Renal pelvis (tissue), 4 donors: Measurements from ENCODE around the gene SGSM1. TPM values are rescaled to one million over a fixed set of nuclear protein-coding genes. Genes with fewer than 3 reads are reported as not detected.
A peak's percentile ranks its signal among the peaks of the same experiment; 100 is the strongest.
"Not testable (repeated sequence)": the region's sequence is repeated elsewhere in the genome, so short reads cannot be mapped to it uniquely, and the experiment has no call there.

Experiments
- DNase-seq: peaks from one replicate; pipeline ENCODE4 v3.0.0-alpha.2; 2013
- polyA plus RNA-seq, 3 donors: library from polyadenylated mRNA; unstranded; fragments of 120-200 nt; gene quantifications; one replicate each; pipeline ENCODE4 v1.2.1, GENCODE V29; 2013; ENCODE audit not compliant: insufficient read length in 3 of 3

The SGSM1 gene
- polyA plus RNA-seq, 3 donors, result 2.0 to 3.4 (median 2.4) TPM

DNA sequence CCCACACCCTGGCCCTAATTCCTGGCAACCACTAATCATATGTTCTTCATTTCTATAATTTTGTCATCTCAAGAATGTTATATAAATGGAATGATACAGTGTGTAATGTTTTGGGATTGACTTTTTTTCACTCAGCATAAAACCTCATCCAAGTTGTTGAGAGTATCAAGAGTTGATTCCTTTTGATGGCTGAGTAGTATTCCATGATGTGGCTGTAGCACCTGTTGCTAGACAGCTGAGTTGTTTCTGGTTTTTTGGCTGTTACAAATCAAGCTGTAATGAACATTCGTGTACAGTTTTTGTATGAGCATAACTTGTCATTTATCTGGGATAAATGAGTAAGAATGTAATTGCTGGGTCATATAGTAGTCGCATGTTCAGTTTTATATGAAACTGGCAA is 81.2 kb downstream of the SGSM1 start:
- DNase-seq, result no peak

DNA sequence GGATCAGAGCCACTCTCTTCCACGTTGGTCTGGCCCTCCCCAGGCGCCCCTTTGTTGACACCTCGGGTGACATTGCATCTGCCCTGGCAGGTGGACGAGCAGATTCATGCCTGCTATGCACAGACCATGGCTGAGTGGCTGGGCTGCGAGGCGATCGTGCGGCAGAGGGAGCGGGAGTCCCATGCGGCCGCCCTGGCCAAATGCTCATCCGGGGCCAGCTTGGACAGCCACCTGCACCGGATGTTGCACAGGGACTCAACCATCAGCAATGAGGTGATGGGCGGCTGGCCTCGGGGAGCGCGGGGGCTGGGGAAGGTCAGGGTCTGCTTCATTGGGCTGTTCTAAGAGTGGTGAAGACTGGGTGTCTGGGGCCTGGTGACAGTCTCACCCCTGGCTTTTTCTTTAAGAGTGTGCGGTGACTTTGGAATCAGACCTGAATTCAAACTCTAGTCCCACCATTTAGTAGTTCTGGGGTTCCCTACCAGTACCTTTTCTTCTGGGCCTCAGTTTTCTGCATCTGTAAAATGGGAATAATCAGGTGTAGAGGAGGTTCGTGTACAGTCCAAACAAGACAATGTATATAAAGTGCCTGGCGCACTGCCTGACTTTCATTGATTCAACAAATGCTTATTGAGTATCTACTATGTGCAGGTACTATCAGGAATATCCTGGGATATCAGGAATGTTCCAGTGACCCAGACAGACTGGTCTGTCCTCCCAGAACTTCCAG is 87.5 kb downstream of the SGSM1 start:
- no peak for DNase-seq

DNA sequence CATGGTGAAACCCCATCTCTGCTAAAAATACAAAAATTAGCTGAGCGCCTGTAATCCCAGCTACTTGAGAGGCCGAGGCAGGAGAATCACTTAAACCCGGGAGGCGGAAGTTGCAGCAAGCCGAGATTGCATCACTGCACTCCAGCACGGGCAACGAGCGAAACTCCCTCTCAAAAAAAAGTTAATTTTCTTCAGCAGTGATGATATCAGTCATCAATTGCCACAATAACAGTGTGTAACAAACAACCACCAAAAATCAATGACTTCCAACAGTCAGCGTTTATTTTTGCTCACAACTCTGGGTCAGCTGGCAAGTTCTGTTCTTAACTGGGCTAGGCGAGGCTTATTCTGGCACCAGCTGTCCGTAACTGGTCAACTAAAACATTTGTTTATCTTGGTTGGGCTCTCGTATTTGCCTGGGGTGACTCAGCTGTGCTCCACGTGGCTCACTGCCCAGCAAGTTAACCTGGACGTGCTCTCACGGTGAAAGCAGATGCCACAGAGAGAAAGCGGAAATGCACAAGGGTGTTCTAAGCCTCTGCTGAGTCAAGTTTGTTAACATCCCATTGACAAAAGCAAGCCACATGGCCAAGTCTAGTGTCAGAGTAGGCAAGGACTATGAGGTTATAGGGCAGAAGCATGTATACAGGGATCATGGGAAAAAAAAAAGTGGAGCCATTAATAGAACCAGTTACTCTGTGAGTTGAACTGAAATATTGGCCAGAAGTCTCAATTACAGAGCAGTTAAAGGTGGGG is 88.4 kb downstream of the SGSM1 start:
- peak; percentile 54 for DNase-seq

DNA sequence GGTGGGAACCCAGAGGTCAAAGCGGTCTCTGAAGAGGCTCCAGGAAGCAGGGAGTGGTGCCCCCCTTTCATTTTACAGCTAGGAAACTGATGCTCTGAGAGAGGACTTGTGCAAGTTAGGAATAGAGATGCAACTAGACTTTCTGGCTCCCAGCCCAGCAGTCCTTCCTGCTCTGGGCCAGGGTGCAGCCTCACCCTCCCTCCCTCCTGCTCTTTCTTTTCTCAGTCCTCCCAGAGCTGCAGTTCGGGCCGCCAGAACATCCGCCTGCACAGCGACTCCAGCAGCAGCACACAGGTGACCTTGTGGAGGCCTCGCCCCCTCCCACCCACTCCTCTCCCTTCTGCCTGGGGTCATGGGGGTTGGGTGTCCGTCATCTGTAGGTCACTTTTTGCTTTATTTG is 89.0 kb downstream of the SGSM1 start:
- peak; percentile 41 for DNase-seq

DNA sequence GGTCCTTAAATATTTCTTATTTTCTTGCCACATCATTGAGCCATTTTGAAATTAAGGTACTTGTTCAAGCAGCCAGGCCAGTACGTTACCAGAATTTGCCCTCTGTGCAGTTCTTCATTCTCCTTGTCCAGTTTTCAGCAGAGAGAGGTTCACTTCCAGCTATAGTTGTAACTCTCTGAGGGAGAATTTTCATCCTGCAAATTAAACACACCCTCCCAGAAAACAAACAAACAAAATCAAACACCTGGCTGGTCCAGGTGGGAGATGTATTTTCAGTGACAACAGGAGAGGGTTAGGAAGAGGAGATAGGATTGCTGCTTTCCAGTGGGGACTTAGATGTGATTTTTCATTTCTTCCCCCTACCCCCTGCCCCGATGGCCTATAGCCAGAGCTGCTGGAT is 95.4 kb downstream of the SGSM1 start:
- DNase-seq, result no peak

DNA sequence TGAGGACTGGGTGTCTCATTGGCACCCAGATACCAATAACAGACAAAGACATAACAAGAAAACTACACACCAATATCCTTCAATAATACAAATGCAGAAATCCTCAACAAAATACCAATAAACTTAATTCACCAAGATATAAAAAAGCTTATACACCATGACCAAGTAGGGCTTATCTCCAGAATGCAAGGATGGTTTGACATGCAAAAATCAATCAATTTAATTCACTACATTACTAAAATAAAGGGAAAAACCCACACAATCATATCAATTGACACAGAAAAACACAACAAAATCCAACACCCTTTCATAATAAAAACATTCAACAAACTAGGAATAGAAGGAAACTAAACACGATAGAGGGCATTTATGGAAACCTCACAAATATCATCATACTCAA is 99.9 kb downstream of the SGSM1 start:
- DNase-seq, result no peak

DNA sequence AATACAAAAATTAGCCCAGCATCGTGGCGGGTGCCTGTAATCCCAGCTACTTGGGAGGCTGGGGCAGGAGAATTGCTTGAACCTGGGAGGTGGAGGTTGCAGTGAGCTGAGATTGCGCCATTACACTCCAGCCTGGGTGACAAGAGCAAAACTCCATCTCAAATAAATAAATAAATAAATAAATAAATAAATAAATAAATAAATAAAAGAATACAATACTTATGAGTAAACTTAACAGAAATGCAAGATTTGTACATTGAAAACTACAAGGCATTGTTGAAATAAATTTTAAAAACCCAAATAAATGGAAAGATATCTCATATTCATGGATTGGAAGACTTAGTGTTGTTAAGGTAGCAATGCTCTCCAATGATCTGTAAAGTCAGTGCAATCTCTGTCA is 101.1 kb downstream of the SGSM1 start:
- DNase-seq, result not testable (repeated sequence)

DNA sequence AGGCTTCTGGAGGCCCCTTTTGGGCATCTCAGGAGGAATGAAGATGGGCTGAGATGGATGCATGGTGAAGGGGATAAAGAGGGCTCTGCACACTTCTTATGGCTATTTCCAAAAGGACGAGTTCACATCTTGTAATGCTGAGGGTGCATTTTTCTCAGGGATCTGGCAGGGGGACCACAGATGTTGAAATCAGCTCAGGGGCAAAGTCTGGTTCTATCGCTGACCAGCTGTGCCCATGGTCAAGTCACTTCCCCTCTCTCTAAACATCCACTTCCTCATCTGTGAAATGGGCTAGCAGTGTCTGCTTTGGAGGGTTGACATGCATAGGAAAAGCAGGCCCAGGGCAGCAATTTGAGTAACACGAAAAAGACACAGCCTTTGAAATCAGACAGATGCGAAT is 114.0 kb downstream of the SGSM1 start:
- DNase-seq, result no peak

DNA sequence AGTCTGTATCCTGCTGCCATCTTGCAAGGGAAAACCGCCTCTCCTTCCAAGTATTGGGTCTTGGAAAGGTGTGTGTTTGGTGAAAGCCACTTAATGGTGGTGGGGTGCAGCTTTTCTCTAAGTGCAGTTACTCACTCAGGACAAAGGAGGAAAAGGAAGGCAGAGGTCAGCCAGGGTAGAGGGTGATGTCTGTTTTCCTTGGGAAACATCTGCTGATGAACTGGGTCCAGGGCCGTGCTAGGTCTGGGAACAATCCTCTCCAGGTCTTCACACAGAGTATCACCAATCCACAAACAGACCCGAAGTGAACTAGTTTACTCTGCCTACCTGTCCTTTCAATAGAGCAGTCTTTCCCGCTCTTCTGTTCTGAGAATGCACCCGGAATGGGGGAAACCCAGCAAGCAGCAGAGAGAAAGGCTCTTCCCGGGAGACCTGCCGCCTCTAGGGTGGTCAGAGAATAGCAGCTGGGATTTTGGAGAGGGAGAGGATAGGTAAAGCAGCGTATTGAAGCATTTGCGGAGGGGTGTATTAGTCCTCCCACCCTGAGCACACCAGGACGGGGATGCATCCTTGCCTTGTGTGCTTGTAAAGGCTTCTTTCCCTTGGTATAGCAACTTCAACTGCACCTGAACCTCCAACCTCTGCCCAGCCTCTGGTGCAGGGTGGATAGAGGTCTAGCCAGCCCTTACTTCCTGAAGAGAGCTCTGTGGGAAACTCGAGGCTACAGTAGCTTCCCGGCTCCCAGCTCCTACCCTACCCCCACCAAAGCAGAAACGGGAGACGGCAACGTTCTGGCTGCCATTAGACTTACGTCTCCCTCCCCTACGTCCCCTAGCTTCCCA is 119.8 kb downstream of the SGSM1 start:
- DNase-seq, result no peak

DNA sequence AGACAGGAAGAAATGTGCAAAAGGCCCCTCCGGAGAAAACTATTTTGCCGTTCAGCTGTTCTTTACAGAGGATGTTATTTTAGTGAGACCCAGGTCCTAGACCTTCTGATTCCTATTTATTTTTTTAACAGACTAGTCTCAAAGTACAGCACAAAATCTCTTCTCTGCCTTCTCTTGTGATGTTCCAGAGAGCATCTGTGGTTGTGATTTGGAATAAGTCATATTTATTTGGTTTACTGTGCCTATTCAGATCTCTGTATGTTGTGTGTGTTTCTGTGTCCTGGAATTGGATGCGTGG is 120.4 kb downstream of the SGSM1 start:
- DNase-seq, result no peak

DNA sequence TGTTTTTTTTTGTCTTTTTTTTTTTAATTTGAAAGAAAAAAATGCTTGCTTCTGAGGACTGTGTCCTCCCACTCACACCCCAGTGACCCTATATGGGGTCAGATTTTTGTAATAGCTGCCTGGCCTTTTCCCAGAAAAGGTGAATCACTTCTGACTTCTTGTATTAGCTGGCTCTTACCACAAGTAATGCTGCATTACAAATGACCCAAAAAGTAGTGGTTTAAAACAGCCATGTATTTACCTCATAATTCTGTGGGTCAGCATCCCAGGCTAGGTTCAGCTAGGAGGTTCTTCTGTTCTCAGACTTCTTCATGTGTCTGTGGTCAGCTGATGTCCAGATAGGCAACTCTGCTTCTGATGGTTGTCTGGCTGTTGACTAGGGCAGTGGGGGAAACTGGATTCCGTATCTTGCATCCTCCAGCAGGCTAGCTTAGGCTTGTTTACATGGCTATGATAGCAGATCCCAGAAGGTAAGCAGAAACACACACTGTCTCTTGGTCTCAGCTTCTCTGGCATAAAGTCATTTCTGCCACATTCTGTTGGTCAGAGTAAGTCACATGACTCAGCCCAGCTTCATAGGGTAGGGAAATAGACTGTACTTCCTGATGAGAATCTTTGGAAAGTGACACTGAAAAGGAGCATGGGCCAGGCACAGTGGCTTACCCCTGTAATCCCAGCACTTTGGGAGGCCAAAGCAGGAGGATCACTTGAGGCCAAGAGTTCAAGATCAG is 121.0 kb downstream of the SGSM1 start:
- DNase-seq, result no peak

DNA sequence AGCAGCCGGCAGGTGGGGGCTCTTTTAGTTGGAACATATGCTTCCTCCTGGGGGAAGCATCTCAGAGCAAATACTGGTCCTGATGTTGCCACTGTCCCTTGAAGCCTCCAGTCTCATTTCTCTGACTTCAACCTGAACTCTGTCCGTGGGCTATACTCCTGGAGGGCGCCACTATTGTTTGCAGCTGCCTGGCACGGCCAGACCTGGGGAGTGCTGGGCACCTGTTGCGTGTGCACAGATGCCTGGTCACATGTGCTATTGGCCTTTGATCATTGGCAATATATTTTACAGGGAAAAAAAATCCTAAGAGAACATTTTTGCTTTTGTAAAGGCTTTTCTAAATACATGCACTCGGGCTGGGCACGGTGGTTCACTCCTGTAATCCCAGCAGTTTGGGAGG is 122.3 kb downstream of the SGSM1 start:
- DNase-seq, result no peak

DNA sequence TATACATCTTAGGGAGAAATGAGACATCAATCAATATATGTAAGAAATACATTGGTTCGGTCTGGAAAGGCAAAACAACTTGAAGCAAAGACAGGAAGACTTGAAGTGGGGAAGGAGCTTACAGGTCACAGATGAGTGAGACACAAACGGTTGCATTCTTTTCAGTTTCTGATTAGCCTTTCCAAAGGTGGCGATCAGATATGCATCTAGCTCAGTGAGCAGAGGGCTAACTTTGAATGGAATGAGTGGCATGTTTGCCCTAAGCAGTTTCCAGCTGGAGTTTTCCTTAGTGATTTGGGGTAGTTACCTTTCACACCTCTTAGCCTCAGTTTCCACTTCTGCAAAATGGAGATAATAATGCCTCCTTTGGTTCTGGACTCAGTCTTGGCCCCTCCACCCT is 124.7 kb downstream of the SGSM1 start:
- DNase-seq, result no peak

DNA sequence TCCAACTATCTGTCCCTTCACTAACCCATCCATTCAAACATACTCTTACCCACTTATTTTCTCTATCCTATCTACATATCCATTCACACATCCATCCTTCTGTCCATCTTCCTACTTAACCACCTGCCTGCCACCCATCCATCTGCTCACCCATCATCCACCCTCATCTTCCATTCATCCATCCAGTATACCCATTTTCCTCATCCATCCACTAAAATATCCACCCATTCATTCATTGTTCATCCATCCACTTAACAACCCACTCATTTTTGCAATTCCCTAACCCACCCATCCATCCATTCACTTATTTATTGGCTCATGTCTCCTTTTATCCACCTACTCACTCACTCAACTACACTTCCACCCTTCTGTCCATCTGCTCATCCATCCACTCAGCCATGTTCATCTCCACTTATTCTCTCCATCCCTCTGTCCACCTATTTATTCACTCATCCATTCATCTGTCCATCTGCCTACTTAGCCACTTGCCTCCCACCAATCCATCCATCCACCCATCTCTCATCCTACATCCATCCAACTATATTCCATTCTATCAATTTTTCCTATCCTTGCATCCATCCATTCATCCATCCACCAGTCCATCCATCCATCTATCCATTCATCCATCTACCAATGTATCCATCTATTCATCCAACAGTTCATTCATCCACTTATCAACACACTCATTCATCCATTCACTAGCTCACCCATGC is 129.9 kb downstream of the SGSM1 start:
- DNase-seq, result no peak

DNA sequence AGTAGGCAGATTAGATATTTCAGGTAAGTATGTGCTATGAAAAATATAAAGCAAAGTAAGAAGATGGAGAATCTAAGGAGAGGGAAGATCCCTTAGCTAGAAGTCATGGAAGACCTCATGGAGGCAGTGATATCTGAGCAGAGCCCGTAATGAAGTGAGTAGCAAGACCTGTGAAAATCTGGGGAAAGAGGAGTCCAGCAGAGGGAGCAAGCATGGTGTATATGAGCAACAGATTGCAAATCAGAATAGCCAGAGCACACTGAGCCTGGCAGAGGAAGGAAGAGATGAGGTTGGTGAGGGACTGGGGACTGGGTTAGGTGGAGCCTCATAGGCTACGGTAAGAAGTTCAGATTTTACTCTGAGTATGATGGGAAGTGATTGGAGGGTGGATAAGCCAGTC is 131.1 kb downstream of the SGSM1 start:
- DNase-seq, result no peak

DNA sequence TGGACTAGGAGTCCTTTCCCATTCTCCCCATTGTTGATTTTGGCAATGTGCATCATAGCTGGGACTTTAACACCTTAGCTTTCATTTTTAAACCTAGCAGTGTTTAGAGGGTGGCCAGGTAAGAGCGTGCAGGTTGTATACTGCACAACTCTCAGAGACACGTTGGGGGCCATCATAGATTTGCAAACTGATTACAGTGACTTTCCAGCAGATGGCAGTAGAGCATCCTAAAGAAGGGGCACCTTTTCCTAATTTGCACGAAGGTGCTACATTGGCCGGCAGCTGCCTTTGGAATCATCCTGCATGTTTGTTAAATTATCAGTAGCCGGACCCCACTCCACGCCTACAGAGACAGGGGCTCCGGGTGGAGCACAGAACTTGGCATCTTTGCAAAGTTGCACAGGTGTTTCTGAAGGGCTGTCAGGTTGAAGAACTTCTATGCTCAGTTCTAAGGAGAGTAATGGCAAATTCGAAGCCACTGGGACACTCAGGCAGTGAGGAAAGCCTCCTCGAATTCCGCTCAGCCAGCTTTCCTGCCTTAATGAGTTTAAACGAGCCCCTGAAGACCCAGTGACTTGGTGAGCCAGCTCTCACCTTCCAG is 132.8 kb downstream of the SGSM1 start:
- peak; percentile 42 for DNase-seq

DNA sequence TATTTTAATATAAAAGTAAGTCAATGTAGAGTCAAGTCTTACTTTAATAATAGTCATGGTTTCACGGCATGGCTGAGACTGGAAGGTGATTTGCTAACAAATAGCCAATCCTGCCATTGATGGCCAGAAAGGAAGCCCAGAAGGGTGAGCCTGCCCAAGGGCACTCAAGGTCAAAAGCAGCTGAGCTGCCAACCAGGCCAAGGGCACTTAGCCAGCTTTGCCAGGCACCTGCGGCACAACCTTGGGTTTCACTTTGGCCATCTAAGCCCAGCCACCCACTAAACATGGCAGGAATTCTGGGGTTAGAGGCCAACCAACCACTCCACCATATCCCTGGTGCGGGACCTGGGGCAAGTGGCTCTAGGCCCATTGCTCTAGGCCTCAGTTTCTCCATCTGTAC is 136.3 kb downstream of the SGSM1 start:
- DNase-seq, result no peak

DNA sequence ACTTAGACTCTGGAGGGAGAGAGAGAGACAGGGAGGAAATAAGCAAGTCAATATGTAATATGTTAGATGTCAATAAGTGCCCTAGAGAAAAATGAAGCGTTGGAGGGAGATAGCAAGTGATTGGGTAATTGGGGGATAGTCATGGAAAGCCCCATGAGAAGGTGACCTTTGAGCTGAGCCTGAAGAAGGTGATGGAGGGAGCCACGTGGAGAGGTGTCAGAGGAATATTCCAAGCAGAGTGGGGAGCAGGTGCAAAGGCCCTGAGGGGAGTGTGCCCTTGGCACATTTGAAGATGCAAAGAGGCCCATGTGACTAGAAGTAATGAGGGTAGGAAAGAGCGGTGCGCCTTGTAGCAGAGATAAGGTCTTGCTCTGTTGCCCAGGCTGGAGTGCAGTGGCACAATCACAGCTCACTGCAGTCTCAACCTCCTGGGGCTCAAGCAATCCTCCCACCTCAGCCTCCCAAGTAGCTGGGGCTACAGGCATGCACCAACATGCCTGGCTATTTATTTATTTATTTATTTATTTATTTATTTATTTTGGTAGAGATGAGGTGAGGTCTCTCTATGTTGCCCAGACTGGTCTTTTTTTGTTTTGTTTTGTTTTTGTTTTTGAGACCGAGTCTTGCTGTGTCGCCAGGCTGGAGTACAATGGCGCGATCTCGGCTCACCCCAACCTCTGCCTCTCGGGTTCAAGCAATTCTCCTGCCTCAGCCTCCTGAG is 138.4 kb downstream of the SGSM1 start:
- no peak for DNase-seq

DNA sequence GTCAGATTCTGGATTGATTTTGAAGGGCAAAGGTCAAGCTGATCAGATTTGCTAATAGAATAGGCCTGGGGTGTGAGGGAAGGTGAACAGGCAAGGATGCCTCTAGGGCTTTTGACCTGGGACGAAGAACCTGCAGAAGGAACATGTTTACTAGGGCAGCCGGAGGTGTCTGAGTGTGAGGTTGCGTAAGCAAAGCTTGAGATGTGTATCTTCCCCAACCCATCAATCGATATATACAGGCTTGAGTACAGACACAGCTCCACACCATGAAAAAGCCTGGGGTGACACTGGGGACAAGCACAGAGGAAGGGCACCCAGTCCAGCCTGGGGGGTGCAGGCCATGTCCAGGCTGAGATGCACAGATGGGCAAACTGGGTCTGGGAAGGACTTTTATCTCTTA is 139.4 kb downstream of the SGSM1 start:
- no peak for DNase-seq

DNA sequence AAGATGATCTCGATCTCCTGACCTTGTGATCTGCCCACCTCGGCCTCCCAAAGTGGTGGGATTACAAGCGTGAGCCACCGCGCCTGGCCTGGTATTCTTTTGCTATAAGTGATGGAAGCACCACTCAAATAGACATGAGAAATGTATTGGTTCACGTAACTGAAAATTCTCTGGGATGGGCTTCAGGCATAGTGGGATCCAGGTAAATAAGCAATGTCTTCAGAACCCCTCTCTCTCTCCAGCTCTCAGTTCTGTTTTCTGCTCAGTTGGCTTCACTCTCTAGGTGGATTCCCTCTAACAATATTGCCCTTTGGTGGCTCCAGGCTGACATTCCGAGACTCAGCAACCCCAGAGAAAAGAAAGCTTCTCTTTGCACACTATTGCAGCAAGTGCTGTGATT is 141.4 kb downstream of the SGSM1 start:
- no peak for DNase-seq

DNA sequence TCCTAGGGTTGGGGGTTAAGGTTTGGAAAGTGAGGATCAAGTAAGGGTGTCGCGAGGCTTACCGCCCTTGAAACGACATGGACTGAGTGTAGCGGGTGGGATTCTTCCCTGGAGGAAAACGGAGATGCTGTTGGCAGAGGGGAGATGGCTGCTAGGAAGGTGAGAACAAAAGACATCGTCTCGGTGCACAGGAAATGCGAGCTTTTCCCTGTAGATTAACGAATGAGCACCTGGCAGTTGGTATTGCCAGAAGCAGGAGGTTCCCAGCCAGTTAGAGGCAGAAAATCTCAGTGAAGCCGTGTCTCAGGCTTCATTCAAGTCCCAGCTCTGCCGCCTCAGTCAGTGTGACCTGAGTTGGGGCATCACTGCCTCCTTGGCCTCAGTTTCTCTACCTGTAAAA is 141.9 kb downstream of the SGSM1 start:
- no peak for DNase-seq
